BE2C (cell line): ENCODE results near the gene VWA1.
"Not testable (repeated sequence)": the region's sequence is repeated elsewhere in the genome, so short reads cannot be mapped to it uniquely, and the experiment has no call there.

Source experiments
- DNase-seq: peaks from one replicate; pipeline ENCODE4 v3.0.0-alpha.2; 2020
- H3K27me3 ChIP-seq: fragments of 250-450 bp; sonication (Bioruptor Pico); 2 replicates; pipeline ENCODE4 v1.5.1; 2020; ENCODE audit warnings: mild to moderate bottlenecking
- H3K36me3 ChIP-seq: fragments of 250-450 bp; sonication (Bioruptor Pico); 2 replicates; pipeline ENCODE4 v1.5.1; 2020; ENCODE audit warnings: mild to moderate bottlenecking
- H3K4me1 ChIP-seq: fragments of 250-450 bp; sonication (Bioruptor Pico); 2 replicates; pipeline ENCODE4 v1.5.1; 2020
- H3K4me3 ChIP-seq: 2 replicates; pipeline ENCODE4 v1.5.1; 2011; ENCODE audit warnings: low read depth, low read length
- H3K9me3 ChIP-seq: fragments of 250-450 bp; sonication (Bioruptor Pico); 2 replicates; pipeline ENCODE4 v1.5.1; 2020
- TF ChIP-seq, protein P1 (sequence below): IDR thresholded peaks from 2 replicates; pipeline ENCODE4 v1.5.1; 2012; ENCODE audit warnings: mild to moderate bottlenecking, low read depth, low read length

Gene VWA1

DNA sequence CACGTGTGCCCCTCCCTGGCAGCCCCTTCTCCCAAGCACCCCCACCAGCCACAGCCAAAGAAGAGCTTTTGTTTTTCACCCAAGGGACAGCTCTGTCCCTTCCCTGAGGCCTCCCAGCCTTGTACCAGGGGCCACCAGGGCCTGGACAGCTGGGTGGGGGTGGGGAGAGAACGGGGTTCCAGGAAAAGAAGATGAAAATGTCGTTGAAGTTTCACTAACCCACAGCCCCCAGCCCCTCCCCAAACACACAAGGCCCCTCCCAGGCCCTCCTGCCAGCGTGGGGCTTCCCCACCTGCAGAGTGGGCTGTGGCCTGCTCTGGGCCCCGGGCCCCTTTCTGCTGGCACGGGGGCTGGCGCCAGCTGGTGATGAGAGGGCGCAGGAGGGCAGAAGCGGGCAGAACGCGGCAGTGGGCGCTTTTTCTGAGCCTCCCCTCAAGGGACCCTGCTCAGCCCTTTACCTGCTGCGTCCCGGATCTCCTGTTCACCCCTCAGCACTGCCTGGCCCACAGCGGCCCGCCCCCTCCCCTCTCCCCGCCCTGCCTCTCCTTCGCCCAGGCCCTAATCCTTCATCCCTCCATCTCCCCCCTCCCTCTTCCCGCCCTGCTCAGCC is 8.9 kb upstream of the VWA1 start:
- DNase-seq: no peak
- TF ChIP-seq, protein P1, sequence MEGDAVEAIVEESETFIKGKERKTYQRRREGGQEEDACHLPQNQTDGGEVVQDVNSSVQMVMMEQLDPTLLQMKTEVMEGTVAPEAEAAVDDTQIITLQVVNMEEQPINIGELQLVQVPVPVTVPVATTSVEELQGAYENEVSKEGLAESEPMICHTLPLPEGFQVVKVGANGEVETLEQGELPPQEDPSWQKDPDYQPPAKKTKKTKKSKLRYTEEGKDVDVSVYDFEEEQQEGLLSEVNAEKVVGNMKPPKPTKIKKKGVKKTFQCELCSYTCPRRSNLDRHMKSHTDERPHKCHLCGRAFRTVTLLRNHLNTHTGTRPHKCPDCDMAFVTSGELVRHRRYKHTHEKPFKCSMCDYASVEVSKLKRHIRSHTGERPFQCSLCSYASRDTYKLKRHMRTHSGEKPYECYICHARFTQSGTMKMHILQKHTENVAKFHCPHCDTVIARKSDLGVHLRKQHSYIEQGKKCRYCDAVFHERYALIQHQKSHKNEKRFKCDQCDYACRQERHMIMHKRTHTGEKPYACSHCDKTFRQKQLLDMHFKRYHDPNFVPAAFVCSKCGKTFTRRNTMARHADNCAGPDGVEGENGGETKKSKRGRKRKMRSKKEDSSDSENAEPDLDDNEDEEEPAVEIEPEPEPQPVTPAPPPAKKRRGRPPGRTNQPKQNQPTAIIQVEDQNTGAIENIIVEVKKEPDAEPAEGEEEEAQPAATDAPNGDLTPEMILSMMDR: no peak
- H3K27me3 ChIP-seq: no peaks in the 10 kb centered on the region
- peaks cover 9% of the 10 kb centered on the region for H3K4me1 ChIP-seq
- no peaks in the 10 kb centered on the region for H3K9me3 ChIP-seq
- H3K4me3 ChIP-seq: no peak overlapping the region
- no peaks in the 10 kb centered on the region for H3K36me3 ChIP-seq

DNA sequence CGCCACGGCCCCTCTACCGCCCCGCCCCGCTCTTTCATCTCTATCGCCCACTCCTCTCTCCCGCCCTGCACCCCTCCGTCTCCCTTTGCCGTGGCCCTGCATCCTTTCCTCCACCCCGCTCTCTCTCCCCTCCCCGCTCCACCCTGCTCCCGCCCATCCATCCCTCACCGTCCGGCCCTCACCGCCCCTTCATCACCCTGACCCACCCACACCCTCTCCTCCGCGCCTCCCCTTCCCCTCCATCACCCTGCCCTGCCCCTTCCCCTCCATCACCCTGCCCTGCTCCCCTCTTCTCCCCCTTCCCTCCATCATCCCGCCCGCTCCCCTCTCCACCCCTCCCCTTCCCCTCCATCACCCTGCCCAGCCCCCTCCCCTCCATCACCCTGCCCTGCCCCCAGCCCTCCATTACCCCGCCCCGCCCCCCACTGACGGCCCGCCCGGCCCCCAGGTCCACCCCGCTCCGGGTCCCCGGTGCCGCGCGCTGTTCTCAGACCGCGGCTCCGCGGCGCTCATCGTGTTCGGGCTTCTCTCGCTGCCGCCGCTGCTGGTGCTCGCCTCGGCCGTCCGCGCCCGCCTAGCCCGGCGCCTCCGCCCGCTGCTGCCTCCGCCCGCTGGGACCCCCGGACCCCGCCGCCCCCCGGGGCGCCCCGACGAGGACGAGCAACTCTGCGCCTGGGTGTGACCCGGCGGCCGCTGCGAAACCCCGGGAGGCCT is 8.2 kb upstream of the VWA1 start:
- H3K36me3 ChIP-seq: no peaks in the 10 kb centered on the region
- TF ChIP-seq, protein P1: no peak
- H3K9me3 ChIP-seq: no peaks in the 10 kb centered on the region
- peaks cover 15% of the 10 kb centered on the region for H3K4me1 ChIP-seq
- H3K4me3 ChIP-seq: 0 out of 2 replicates have a peak overlapping the region, but pooled peaks have one; percentile 6
- H3K27me3 ChIP-seq: no peaks in the 10 kb centered on the region
- DNase-seq: peak; percentile 37

DNA sequence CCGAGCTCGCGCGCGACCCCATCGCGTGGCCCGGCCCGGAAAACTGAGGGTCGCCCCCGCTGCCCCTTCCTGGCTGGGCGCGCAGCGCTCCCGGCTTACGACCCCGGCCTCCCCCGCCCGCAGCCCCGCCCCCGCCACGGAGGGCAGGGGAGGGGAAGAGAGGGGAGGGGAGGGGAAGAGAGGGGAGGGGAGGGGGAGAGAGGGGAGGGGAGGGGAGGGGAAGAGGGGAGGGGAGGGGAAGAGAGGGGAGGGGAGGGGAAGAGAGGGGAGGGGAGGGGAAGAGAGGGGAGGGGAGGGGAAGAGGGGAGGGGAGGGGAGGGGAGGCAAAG is 7.7 kb upstream of the VWA1 start:
- TF ChIP-seq, protein P1: no peak
- Histone ChIP-seq H3K36me3 (no peaks in the 10 kb centered on the region), H3K27me3 (no peaks in the 10 kb centered on the region), H3K4me1 (peaks cover 20% of the 10 kb centered on the region), H3K4me3 (0 out of 2 replicates have a peak overlapping the region, but pooled peaks have one; percentile 6), H3K9me3 (no peaks in the 10 kb centered on the region)
- no peak for DNase-seq

DNA sequence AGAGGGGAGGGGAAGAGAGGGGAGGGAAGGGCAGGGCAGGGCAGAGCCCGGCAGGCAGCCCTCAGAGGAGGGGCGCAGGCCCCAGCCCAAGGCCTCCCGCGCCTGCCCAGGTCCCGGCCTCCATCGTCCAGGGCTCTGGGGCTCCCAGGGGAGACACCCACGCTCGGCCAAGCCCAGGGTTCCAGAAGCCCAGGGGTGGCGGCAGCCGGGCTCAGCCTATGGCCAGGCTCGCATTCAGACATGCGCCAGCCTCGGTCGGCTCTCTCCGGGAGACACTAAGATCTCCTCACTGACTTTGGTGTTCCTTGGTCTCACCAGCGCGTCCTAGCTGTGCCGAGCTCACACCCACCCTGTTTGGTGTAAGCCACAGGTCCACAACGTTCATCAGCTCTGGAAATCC is 7.3 kb upstream of the VWA1 start:
- Histone ChIP-seq H3K27me3 (no peaks in the 10 kb centered on the region), H3K4me1 (peaks cover 24% of the 10 kb centered on the region)
- TF ChIP-seq, protein P1: no peak

DNA sequence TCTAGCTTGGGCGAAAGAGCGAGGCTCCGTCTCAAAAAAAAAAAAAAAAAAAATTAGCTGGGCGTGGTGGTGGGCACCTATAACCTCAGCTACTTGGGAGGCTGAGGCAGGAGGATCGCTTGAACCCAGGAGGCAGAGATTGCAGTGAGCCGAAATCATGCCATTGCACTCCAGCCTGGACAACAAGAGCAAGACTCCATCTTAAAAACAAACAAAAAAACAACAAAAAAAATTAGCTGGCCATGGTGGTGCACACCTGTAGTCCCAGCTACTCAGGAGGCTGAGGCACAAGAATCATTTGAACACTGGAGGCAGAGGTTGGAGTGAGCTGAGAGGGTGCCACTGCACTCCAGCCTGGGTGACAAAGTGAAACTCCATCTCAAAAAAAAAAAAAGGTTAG is 6.5 kb upstream of the VWA1 start:
- H3K36me3 ChIP-seq, H3K4me3 ChIP-seq, DNase-seq, H3K9me3 ChIP-seq, H3K27me3 ChIP-seq: not testable (repeated sequence)
- peaks cover 32% of the 10 kb centered on the region for H3K4me1 ChIP-seq

More for the DNA sequence above, 7.3 kb upstream of the VWA1 start:
- Histone ChIP-seq H3K4me3 (no peak overlapping the region), H3K36me3 (no peaks in the 10 kb centered on the region), H3K9me3 (no peaks in the 10 kb centered on the region)
- DNase-seq: peak; percentile 17

DNA sequence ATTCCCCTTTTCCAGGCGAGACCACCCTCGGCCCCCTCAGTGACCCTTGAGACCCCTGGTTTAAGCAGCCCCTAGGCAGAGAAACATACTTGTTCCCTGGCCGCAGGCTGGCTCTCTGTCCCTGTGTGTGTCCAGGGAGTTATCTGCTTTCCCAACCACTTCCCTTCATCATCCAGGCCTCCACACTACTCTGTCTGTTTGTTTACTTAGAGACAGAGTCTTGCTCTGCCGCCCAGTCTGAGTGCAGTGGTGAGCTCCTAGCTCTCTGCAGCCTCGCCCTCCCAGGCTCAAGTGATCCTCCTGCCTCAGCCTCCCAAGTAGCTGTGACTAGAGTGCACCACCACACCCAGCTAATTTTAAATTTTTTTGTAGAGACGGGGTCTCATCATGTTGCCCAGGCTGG is 5.8 kb upstream of the VWA1 start:
- no peaks in the 10 kb centered on the region for H3K36me3 ChIP-seq
- H3K4me1 ChIP-seq: peaks cover 38% of the 10 kb centered on the region
- DNase-seq: no peak
- H3K4me3 ChIP-seq: no peak overlapping the region
- TF ChIP-seq, protein P1: no peak
- no peaks in the 10 kb centered on the region for H3K9me3 ChIP-seq
- no peaks in the 10 kb centered on the region for H3K27me3 ChIP-seq
